COLO668 (cell line): ENCODE measurements around the gene MYBBP1A.

Source experiments
- DNase-seq: peaks from one replicate; lab custom pipeline; 2025; ENCODE audit not compliant: unreplicated experiment; lab: John Stamatoyannopoulos, UW

Gene MYBBP1A

DNA sequence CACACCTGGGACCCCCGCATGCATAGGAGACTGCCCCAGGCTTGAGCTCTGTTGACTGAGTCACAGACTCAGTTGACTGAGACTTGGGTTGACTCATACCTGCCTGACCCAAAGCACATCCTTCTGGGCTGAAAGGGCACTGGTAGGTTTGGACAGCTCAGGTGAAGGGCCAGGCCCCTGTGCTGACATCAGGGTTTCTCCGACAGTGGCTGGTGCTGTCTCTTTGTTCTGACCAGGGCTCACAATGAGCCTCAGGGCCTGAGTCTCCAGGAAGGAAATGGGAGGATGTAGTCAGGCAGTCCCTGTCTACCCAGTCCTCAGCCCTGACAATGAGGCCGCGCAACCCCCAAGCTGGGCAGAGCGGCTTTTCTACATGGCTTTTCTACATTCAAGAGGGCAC, 50.0 kb downstream of the MYBBP1A start:
- no peak for DNase-seq

DNA sequence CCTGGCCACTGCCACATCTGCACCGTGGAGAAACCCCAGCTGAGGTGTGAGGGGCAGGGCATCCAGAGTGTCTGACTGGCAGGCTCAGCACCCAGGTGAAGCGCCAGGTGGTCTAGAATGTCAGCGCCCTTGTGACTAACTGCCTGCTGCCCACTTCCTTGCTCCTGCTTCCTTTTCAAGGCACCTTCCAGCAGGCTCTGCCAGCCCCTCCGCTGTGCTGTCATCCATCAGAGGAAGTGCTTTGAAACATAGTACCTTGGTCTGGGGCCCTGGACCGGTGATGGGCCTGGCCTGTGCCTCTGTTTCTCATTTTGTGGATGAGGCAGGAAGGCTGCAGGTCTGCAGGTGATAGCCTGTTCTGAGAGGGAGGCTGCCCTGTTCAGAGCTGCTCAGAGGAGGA, 51.0 kb downstream of the MYBBP1A start:
- peak; percentile 11 for DNase-seq

DNA sequence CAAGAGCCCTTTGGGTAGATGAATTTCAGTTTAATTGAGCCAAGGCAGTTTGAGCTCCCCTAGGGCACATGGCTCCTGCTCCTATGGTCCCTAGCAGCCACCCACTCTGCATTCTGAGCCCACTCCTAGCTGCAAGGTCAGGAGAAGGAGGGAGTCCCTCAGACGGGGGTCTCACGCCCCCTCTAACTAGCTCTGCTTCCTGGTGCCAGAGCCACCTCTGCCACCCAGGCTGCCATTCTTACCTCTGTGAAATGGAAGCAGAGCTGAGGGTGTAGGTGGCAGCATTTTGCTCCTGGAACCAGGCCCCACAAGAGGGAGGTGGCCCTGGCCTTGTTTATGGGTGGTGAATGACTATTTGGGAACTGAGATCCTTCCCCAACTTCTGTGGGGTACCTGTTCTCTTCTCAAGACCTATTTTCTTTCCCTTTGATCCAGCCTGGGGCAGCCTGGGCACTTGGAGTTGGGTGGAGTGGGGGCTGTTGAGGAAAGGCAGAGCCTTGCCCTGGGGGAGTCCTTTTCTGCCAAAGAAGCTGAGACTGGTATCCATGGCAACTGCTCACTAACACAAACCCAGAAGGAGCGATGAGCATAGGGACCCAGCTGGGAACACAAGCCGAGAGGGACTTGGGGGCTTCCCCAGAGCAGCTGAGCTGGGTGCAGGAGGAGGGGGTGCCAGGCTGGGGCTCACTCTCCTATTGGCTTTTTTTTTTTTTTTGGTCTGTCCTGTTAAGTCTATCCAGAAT, 51.7 kb downstream of the MYBBP1A start:
- DNase-seq, result no peak

DNA sequence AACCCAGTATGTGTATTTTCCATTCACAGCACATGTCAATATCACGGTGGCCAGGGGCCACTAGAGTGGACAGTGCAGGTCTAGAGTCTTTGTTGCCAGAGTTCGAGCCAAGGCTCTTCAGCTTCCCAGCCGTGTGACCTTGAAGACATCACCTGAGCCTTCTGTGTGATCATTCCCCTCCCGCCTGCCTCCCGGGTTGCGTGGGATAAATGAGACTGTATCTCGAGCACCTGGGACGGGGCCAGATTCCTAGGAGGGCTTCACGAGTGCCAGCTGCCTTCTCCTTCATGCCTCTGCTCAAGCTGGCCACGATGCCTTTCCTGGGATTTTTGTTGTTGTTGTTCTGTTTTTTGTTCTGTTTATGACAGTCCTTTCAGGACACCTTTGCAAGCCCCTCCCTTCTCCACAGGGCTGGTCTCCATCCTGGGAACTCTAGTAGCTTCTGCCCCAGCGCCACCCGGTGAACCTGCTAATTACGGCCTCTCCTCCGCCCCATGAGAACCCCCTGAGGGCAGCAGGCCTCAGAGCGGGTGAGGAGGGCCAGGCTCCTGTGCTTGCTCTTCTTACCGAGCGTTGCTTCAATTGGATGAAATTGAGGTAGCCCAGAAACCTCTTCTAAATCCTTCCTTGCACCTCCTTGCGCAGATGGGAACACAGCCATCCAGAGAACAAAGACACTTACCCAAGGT, 52.6 kb downstream of the MYBBP1A start:
- DNase-seq, result no peak

DNA sequence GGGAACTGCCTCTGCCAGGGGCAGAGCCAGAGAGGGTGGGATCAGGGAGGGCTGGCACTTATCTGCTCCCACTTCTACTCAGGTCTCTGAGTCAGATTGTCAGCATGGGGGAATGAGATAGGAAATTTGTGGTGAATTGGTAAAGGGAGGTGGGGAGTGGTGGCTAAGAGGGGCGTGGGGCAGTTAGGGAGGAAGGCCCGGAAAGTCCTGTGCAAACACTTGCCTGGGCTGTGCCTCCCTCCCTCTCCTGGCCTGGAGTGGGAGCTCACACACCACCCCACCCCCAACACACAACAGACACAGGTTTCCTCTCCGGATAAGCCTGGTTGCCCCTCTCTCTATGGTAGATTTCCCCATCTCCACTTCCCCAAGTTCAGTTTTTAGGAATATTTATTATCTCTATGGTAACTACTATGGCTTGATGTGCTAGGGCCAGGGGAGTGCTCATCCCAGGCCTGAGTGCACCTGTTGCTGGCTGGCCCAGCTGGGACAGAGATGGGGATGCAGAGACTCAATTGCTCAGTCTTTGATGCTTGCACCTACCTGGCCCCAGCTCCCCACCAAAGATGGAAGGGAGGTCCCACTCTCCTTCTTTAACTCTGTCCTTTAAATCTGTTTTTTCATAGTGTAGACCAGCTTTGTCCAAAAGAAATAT, 53.8 kb downstream of the MYBBP1A start:
- DNase-seq, result peak; percentile 15

DNA sequence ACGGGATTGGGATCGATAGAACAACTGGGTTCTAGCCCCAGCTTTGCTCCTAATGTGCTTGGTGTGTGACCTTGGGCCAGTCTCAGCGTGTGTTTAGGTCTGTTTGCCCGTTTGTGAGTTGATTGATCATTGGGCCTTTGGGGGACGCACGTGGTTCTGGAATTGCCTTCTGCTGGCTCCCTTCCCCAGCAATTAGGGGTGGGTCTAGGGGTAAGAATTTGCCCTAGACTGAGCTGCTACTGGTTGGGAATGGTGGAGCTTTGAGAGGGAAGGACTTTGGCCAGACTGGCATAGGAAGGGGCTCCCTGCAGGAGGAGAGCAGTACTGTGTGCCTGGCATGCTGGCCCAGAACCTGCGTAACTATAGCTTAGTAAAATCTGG, 55.0 kb downstream of the MYBBP1A start:
- no peak for DNase-seq

DNA sequence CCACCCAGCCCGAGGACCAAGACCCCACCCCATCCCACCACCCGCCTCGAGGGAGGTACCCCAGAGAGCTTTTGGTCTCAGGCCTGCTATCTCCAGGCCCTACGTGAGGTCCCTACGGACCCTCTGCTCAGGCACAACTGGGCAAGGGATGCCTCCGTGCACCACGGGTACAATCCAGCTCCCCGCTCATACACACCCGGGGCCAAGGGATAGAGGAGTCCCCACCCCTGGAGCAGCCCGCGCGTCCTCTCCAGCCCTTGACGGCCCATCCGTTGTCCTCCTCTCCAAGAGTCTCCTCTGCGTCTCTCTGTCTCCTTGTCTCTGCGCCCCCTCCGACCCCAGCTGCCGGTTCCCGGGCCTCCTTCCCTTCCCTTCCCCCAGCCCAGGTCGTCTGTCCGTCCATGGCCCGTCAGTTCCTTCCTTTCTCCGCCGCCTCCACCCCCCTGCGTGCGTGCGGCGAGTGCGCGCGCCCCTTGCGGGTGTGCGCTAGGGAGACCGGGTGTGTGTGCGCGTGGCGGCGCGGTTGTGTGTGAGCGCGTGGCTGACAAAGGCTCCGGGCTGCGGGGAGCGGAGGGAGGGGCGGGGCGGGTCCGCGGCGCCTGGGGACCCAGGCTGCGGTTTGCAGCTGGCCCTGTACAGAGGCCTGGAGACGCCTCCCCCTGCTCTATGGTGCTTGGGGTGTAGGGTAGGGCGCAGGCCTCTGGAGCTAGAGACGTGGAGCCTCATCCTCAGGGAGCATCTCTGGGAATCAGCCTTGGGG, 55.6 kb downstream of the MYBBP1A start:
- peak; percentile 33 for DNase-seq

DNA sequence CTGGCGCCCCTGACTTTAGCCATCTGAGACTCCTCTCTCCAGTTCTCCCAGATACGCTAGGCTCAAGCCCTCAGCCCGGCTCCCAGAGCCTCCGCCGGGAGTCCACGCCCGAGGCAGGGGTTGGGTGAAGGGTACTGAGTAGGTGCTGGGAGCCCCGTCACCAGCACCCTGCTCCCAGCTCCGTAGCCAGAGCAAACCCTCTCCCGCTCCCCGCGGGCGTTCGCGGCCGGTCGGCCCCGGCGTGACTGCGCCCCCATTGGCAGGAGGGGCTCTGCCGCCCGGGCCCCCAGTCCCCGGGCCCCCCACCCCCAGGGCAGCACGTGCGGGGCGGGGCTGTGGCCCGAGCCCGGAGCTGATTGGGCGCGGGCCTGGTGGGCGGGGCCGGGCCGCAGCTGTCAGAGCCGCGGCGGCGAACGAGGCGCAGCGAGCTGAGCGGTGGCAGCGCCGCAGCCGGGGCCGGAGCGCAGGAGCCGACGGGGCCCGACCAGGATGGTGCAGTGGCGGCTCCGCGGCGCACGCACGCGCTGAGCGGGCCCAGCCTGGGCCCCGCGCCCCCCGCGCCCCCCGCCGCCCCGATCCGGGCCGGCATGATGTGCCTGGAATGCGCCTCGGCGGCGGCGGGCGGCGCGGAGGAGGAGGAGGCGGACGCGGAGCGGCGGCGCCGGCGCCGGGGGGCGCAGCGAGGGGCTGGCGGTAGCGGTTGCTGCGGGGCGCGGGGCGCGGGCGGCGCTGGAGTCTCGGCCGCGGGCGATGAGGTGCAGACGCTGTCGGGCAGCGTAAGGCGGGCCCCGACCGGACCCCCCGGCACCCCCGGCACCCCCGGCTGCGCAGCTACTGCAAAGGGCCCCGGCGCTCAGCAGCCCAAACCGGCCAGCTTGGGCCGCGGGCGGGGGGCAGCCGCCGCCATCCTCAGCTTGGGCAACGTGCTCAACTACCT, 56.5 kb downstream of the MYBBP1A start, which contains the start of gene SPNS2:
Gene SPNS2 (plus strand): TSS at position 421 of the 937 bp plus-strand sequence. CDS start 167 bp downstream, at position 588.
- DNase-seq, result peak; percentile 69

DNA sequence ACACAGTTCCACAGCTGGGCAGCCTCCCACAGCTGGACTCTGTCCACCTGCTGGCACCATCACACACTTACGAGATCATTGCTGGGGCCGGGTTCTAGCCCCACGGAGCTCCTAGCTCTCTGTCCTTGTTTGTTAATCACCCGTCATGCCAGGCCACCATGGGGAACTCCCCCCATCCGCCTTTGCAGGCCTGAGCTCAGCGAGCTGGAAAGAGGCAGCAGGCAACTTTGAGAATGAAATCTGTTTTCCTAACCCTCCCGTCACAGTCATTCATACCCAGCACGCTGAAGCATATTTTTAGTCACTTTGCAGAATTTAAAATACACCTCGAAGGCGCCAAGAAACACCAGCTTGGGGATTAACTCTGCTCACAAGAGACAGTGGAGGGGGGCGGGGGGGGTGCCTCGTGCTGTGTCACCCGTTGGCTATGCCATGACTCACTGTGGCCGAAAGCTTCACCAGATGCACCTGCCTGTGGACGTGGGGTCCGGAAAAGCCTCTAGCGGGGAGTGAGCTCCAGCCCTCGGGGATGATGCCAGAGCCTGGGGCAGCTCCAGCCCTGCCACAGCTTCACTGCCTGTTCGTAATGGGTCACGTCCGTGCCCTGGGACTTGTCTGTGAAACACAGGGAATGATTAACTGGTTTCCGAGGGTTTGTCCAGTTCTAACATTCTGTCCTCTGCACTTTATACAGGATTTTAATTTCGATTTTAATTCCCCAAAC, 57.9 kb downstream of the MYBBP1A start:
- DNase-seq, result peak; percentile 48

DNA sequence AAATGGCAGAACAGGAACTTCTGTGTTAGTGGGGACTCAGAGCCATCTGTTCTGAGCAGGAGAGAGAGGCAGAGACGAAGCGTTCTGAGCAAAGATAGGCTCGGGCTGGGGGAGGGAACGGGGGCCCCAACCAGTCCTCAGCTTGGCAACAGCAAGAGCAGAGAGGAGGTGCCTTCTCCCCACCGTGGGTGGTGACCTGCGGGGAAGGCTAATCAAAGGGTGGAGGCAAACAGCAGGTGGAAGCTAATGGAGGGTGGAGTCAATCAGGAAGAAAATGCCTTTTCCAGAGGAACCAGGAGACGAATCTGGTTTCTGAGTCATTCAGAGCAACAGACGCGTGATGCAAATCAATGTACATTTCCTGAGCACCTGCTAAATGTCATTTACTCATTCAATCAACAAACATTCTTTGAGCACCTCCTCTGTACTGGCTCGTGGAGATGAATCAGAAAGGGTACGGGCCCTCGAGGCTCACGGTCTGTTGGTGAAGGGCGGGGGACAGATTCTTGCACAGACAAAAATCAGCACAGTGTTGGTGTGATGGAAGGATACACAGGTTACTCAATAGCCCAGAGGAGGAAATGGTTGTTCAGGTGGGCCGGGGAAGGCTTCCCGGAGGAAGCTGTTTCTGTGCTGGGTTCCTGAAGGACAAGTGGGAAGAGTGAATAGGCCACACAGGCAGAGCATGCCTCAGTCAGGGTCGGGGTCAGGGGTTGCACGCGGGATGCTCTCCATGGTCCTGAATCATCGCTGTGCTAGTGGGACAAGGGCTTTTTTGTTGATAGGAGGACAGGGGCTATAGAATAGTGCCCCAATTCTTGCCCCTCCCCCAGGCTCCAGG, 62.2 kb downstream of the MYBBP1A start:
- peak; percentile 44 for DNase-seq

DNA sequence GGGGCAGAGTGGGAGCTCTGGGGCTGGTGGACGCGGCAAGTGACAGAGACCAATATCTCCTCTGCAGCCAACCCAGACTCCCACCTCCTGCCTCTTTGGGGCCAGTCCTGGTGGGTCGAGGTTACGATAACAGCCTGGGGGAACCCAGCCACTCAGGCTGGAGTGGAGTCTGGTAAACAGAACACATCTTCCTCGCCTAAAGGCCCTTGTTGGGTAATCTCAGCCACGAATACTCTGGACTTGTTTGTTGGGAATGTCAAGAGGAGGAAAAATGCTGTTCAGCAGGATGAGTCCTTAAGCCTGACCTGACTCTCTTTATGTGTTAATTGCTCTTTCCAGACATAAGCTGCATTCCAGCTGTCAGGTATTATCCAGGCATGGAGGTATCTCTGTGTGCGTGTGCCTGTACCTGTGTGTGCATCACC, 64.5 kb downstream of the MYBBP1A start:
- no peak for DNase-seq

DNA sequence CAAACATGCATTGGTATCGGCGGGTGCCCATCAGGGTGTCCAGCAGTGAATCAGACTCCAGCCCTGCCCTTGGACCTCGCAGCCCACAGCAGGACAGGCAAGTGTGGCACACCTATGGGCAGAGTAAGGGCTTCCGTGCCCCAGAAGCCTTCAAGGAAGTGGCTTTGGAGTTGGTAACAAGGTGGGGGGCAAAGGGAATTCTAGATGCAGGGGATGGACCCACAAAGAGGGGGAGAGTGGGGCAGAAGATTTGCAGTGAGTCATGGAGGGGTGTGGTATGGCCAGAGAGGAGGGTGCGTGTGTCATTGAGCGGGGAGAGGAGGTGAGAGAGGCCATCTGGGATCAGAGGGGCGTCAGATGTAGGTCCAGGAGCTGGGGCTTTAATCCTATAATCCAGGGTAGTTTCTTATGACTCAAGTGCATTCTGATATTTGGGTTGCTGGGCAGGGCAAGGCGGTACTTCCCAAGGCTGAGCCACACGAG, 65.0 kb downstream of the MYBBP1A start:
- DNase-seq, result no peak

DNA sequence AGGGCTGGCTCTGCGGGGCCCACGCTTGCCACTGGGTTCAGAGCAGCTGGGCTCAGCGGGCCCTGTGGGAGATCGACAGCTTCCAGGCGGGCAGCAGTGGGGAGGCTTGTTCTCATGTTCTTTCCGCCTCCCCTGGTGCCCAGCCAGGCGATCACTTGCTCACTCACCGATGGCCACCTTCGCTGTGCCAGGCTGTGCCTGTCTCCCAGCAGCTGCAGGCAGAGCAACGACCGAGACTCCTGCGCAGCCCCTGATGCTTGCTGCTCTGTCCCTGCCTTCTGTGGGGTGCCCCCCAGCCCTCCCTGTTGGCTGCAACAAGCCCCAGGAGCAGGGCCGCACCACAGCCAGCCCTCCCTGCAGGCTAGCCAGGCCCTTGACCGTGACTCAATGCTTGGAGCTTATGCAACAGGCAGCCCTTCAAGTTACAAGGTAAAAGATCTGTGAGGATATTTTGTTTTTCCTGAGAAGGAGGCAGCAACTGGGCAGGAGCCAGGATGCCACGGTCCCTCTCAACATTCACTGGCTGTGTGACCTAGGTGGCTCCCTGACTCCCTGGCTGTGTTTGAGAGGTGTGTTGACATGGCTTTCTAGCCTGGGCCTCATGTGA, 66.1 kb downstream of the MYBBP1A start:
- DNase-seq, result no peak
